HG03571 (cell line): ENCODE data around the gene DPYD.

Experiments
- ATAC-seq: cut with Tn5 transposase; IDR thresholded peaks from one replicate; pipeline ENCODE4 v1.9.1; 2021; ENCODE audit not compliant: unreplicated experiment

DPYD gene

DNA sequence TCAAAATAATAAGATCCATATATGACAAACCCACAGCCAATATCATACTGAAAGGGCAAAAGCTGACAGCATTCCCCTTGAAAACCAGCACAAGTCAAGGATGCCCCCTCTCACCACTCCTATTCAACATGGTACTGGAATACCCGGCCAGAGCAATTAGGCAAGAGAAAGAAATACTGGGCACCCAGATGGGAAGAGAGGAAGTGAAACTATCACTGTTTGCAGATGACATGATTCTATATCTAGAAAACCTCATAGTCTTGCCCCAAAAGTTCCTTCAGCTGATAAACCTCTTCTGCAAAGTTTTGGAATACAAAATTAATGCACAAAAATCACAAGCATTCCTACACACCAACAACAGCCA lies 756.6 kb downstream of the DPYD start:
- ATAC-seq = no peak

- ATAC-seq = peak; percentile 69
Observed at GRCh38 chr1:97163591-97164275, 757.1 kb downstream of the DPYD start.

GRCh38 chr1:97160818-97161217 lies 760.0 kb downstream of the DPYD start:
- ATAC-seq = no peak

- ATAC-seq = peak; percentile 59
Observed at GRCh38 chr1:97159342-97159741, 761.5 kb downstream of the DPYD start.

DNA sequence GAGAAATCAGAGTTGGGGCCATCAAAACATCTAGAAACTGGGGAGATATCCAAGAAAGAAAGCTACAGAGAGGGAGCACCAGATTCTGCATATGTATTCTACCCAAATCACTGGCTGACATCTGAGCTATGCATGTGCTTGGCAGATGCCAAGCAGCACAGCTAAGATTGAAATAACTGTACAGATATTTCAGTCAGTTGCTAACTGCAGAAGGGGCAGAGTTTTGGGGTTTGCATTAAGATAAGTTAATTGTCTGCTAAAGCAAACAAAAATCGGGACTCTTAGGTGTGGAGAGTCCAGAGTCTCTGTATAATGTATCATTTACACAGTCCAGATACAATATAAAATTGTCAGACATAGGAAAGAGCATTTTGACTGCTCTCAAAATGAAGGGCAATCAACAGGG lies 762.1 kb downstream of the DPYD start:
- no peak for ATAC-seq

DNA sequence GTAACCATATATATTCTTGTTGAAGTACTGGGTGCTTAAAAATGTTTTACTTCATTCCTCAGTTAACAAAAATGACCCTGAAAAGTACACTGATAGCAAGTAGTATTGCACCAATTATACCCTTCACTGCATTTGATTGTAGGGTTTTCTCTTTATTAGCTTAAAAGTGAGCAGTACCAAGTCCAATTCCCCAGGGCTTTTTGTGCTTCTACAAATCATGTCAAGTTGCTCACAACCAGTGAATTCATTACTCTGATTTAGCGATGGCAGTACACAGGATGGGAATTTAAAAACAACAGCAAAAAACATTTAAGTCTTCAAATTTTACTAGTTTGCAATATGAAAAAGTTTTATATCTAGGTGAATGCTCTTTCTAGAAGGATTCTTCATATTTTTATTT lies 762.8 kb downstream of the DPYD start:
- ATAC-seq = no peak

GRCh38 chr1:97151651-97152050 lies 769.2 kb downstream of the DPYD start:
- ATAC-seq = no peak

DNA sequence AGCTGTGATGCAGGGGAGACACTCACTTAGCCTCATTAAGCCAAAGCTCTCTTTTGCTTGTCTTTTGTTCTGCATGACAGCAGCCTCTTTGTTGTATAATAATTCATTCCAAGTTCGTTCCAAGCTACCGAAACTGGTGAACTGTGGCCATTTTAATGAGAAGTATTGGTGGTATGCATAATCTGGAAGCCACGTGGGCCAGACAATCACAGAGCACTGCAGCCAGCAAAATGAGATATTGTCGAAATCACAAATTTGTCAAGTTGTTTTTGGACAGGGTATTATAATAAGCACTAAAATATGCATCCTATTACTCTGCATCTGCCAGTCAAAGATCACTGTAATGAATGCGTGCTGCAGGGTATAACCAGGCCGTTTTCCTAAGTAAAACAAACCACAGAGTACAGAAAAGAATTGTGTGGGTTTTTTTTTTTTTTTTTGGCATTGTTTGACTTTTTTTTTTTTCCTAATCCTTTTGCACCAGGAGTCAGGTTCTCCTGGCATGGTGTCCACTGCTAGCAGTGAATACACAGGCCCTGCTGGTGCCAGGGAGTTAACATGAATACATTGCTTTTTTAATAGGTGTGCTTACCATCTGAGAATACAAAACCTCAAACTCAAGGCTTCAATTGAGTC lies 775.4 kb downstream of the DPYD start:
- ATAC-seq = no peak

GRCh38 chr1:97144527-97144926 lies 776.3 kb downstream of the DPYD start:
- ATAC-seq = no peak

DNA sequence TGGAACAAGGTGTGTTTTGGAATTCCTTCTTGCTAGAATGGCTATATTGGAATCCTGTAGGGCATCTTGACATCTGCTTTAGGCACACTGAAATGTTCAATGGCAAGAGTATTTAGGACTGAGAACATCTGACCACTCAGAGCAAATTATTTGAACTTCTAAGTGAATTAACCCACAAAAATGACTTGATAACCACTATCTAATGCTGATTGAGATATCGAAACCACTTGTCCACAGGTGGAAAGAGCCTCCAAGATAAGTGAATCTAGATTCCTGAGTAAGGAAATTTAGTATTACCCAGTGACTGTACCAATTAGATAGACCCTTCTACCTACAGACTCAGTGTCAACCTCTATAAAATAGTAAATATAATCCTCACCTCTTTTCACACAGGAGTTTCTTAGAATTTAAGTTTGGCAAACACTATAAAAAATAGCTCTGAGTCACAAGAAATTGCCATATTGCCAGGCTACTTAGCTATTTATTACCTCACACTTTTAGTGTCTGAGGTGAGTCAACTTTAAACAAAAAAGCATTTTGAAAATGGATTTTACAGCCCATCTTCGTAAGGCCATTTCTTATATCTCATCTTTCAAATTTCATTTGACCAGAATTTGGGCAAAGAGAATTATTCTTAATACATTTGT lies 777.5 kb downstream of the DPYD start:
- ATAC-seq = no peak

GRCh38 chr1:97140611-97141010 lies 780.2 kb downstream of the DPYD start:
- no peak for ATAC-seq

- no peak for ATAC-seq
Observed at GRCh38 chr1:97139512-97139911, 781.3 kb downstream of the DPYD start.

DNA sequence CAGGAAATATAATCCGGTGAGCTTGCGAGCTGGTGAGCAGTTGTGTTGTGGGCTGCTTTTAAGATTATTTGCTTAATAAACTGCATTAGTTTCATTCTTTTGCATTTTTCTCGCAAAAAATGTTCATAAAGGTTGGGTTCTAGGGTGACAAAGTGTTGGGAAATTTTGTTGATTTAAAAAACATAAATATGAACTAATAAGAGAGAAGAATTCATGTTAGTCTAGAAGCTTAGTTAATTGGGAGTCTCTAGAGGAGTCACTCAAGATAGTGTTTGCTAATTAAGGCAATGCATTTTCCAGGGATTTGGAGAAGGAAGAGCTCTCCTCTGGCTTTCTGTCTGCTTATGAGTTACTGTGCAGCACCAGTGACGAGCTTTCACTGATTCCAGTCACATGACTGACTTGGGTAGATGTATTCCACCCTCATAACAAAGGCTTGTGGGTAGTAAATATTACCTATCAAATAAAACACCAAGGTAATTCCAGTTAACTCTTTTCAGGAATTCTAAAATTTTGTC lies 782.3 kb downstream of the DPYD start:
- ATAC-seq = no peak

DNA sequence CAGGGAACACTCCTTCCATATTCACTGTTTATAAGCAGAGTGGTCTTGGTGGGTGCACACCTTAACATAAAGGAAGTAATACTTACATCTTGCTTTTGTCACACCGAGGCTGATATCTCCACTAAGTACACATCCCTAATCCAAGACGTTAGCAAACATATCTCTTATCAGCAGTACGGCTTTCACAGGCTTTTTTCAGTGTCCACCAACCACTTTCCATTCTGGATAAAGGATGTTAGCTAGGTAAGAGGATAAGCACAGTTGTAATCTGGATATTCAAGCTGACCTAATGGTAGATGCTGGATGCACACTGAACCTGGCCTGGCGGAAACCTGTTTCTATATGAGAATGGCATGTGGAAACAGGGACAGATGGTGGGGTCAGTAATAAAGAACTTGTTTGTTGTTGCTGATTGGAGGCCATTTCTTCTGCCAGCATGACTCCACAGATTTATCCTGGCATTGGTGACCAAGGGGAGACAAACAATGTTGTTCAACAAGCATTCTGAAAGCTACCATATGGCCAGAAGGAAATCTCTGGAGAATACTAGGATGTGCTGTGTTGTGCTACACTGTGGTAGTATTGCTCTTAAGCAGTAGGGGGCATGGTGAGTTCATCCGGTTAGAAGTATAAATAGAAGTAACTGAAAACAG lies 782.8 kb downstream of the DPYD start:
- ATAC-seq = peak; percentile 95

- no peak for ATAC-seq
Observed at GRCh38 chr1:97136996-97137395, 783.8 kb downstream of the DPYD start.

DNA sequence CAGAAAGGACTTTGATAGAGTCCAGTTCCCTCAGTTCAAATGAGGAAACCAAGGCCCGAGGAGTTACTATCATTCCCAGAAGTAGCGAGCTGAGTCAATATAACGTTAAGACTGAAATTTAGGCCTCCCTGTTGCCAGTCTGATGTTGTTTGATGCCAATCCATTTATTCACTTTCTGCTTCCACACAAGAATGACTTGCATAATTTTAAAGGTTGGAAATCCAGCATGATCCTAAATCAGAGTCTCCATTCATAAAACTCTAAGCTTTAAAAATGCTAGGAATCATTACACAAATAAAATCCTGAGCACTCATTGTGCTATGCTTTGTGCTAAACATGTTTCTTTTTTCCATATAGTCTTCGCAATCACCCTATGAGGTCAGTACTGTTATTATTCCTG lies 784.9 kb downstream of the DPYD start:
- no peak for ATAC-seq

GRCh38 chr1:97128426-97128825 lies 792.4 kb downstream of the DPYD start:
- ATAC-seq = no peak

GRCh38 chr1:97123717-97124431 lies 797.0 kb downstream of the DPYD start:
- ATAC-seq = no peak

GRCh38 chr1:97120806-97121205 lies 800.0 kb downstream of the DPYD start:
- ATAC-seq = no peak

DNA sequence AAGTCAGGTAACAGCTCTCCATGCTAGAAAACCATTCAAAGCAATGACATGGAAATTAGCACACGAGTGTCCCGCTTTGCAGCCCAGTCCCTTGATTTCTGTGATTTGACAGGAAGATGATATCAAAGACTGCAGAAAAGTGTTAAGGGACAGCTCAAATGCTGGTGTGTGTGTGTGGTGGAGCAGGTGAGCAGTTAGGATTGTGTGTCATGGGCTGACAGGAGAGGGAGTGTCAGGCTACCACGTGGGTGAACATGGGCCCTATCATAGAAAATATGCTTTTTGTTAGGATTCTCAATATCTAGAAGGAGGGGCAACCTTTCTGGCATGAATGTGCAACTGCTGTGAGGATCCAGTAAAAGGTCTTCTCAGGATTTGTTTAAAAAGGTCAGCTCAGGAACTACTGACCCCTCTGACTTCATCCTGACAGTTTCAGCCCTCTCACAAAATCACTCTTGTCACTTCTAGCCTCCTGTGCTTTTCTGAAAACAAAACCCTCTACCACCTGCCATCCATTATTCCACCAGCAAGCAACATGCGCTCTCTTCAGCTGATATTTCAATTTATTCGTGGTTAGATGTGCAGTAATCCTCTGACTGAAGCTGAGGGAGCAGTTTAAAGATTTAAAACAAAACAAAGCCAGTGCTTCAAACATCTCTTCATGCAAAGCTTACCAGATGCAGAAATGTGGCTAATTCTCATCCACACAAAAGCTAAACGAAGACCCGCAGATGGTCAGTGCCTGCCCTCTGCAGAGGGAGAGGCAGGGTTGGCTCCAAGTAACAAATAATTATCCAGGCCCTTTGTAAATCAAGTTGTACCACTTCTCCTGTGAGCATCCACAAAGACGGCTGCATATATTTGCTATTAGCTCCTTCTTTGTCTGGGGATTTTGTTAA lies 801.3 kb downstream of the DPYD start:
- no peak for ATAC-seq
